K562 (cell line): ENCODE data around the gene PHLDB2. TPM values are rescaled to one million over a fixed set of nuclear protein-coding genes. Genes with fewer than 3 reads are reported as not detected.
A peak's percentile ranks its signal among the peaks of the same experiment; 100 is the strongest.

Experiments used
- CTCF ChIP-seq, 3 experiments: IDR thresholded peaks in 2 of 3; conservative IDR thresholded peaks in 1 of 3; 2 replicates each; pipeline ENCODE4 v1.5.1; 2011 to 2012; ENCODE audit warnings: low read length in 3 of 3, mild to moderate bottlenecking in 3 of 3, control low read depth in 2 of 3, improper control_type of control experiment in 1 of 3, inconsistent platforms in 1 of 3, low read depth in 1 of 3, mixed read lengths in 1 of 3, moderate library complexity in 1 of 3; ENCODE audit not compliant: insufficient read depth in 2 of 3
- POLR3A ChIP-seq: IDR thresholded peaks from 2 replicates; pipeline ENCODE4 v1.6.1; 2011; ENCODE audit warnings: borderline replicate concordance, mild to moderate bottlenecking, moderate library complexity; ENCODE audit not compliant: insufficient read length, insufficient read depth; ENCODE audit errors: extremely low read depth
- RERE ChIP-seq: sonication (generic); formaldehyde crosslinking; IDR thresholded peaks from 2 replicates; pipeline ENCODE4 v1.8.0; 2023; ENCODE audit warnings: missing genetic modification reagents, mild to moderate bottlenecking, borderline replicate concordance
- SRSF3 ChIP-seq: fragments of 200-400 bp; formaldehyde crosslinking; IDR thresholded peaks from 2 replicates; pipeline ENCODE4 v1.6.1; 2016; ENCODE audit warnings: mild to moderate bottlenecking, low read length, moderate library complexity; ENCODE audit not compliant: insufficient read depth
- TAF9B ChIP-seq: fragments of 450-650 bp; IDR thresholded peaks from 2 replicates; pipeline ENCODE4 v1.6.1; 2018; ENCODE audit warnings: mild to moderate bottlenecking; ENCODE audit not compliant: partially characterized antibody
- VEZF1 ChIP-seq: fragments of 200-800 bp; sonication (Bioruptor generic); IDR thresholded peaks from 2 replicates; pipeline ENCODE4 v1.6.1; 2017; ENCODE audit warnings: missing genetic modification characterization, missing compliant biosample characterization
- polyA plus RNA-seq, 8 experiments: library from polyadenylated mRNA; depleted of rRNA in 4 of 8; stranded (reverse) in 5 of 8; unstranded in 3 of 8; fragments of >200 nt; fragmentation: Nextera tagmentation in 2 of 8; fragmentation: Illumina TruSeq in 1 of 8; extraction: Ambion mirVana in 2 of 8; extraction: Trizol in 1 of 8; gene quantifications; 2 replicates each; pipeline versions ENCODE4 v1.2.1 to v1.2.3, GENCODE V29; 2011 to 2014; ENCODE audit warnings: inconsistent platforms in 1 of 8, missing spikeins in 1 of 8
- total RNA-seq, 7 experiments: library from RNA; depleted of rRNA in 6 of 7; stranded (reverse); fragments of >200 nt in 6 of 7; fragmentation: Illumina TruSeq in 2 of 7; extraction: Trizol in 2 of 7; gene quantifications; 2 replicates each; pipeline versions ENCODE4 v1.2.1 to v1.2.3, GENCODE V29; 2011 to 2021; ENCODE audit warnings: low replicate concordance in 1 of 7

The PHLDB2 gene
- total and polyA plus RNA-seq, 9 of the 15 experiments (the other 6 are each of a cell fraction or from before 2014, with no cell fraction given), result 0.04 TPM; not detected in 8

- TF ChIP-seq VEZF1 (CRISPR knock-in tag) (no peak), SRSF3 (no peak), POLR3A (no peak), CTCF (IDR thresholded peaks at IDR 0.05 in 2 of 3, conservative IDR thresholded peaks at IDR 0.05 in 1 of 3; ENCODE audit: insufficient read depth in 2 of 3, low read depth in 1 of 3, low read length in 3 of 3) (peak; percentile 28 to 57 (median 50); a peak in 4 of 6 replicates), RERE (CRISPR knock-in tag) (no peak), TAF9B (no peak)
- TF ChIP-seq, all 486 proteins: peak for 3
Measured at GRCh38 chr3:111989061-111989678, 130.1 kb downstream of the PHLDB2 start (continued).
